Measurements from ENCODE around the gene ODC1. TPM values are rescaled to one million over a fixed set of nuclear protein-coding genes. Genes with fewer than 3 reads are reported as not detected.

Gene ODC1
- total and polyA plus RNA-seq, 2 donors (not counting 3 experiments of a cell fraction or from before 2014, with no cell fraction given) = 109 to 132 TPM

DNA sequence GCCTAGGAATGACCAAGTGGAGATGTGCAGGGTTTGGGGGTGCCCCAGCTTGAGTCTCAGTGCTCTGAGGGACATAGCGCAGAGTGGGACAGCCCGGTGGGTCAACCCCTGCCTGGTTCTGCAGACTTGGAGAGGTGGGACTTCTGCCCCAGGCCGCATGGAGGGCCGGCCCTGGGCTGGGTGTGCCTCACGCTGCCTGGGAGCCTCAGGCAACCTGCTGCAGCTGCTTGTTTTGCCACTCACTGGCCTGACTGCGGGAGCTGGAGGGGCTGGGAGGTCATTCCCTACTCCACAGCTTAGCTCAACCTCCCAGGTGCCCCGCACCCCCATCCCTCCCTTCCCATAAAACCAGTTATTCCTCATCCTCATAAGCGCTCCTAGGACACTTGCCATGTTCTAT lies 33.1 kb downstream of the ODC1 start:
- H4K20me1 ChIP-seq (replicated peaks; ENCODE audit: control insufficient read depth, extremely low read depth, insufficient read depth, low read length) = no peaks in the 10 kb centered on the region
- no peaks in the 10 kb centered on the region for H3K27me3 ChIP-seq (ENCODE audit: control insufficient read depth in 2 of 2, insufficient read depth in 2 of 2, low read length in 2 of 2)
- H3K9ac ChIP-seq (replicated peaks; ENCODE audit: extremely low read depth, insufficient read depth, low read length) = no peak overlapping the region
- H3K4me3 ChIP-seq (replicated peaks in 1 of 3; ENCODE audit: insufficient read depth in 1 of 3, low read depth in 1 of 3, low read length in 3 of 3) = no peak overlapping the region
- H3K36me3 ChIP-seq (ENCODE audit: control insufficient read depth in 2 of 2, extremely low read depth in 1 of 2, insufficient read depth in 2 of 2, low read length in 2 of 2) = no peaks in the 10 kb centered on the region
- POLR2A ChIA-PET = no interaction called here
- H3K27ac ChIP-seq (ENCODE audit: insufficient read depth, low read depth, low read length) = no peak overlapping the region
- BruUV-seq (replicated peaks) = no TSS peak
- no peak for FAIRE-seq
- no peaks in the 10 kb centered on the region for H3K9me1 ChIP-seq (replicated peaks; ENCODE audit: control insufficient read depth, extremely low read depth, insufficient read depth, low read length)
- H2AFZ ChIP-seq (ENCODE audit: low read depth, low read length) = no peak overlapping the region
- CTCF ChIA-PET = interaction anchor here (1.0 kb wide), 1 partner anchor 17 kb away, joined by 3 read pairs; no protein-coding TSS in a partner anchor
- TF ChIP-seq POLR2AphosphoS5 (IDR thresholded peaks at IDR 0.05; ENCODE audit: insufficient read depth, low read depth, low read length) (no peak), MYC (IDR thresholded peaks at IDR 0.05; ENCODE audit: low read depth, low read length) (no peak), EZH2 (IDR thresholded peaks at IDR 0.05; ENCODE audit: borderline replicate concordance, low read depth, low read length, severe bottlenecking) (no peak), GATA2 (IDR thresholded peaks at IDR 0.05; ENCODE audit: insufficient read depth, insufficient read length, low read depth, low read length) (no peak), POLR2A (IDR thresholded peaks at IDR 0.05; ENCODE audit: low read depth, low read length) (no peak), FOS (IDR thresholded peaks at IDR 0.05; ENCODE audit: borderline replicate concordance, insufficient read depth, low read length) (no peak), JUN (IDR thresholded peaks at IDR 0.05; ENCODE audit: borderline replicate concordance, insufficient read depth, insufficient read length, low read depth) (no peak)
- TF ChIP-seq, protein P1, sequence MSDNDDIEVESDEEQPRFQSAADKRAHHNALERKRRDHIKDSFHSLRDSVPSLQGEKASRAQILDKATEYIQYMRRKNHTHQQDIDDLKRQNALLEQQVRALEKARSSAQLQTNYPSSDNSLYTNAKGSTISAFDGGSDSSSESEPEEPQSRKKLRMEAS (IDR thresholded peaks at IDR 0.05; ENCODE audit: insufficient read depth, insufficient read length) = no peak
- TF ChIP-seq, protein P2, sequence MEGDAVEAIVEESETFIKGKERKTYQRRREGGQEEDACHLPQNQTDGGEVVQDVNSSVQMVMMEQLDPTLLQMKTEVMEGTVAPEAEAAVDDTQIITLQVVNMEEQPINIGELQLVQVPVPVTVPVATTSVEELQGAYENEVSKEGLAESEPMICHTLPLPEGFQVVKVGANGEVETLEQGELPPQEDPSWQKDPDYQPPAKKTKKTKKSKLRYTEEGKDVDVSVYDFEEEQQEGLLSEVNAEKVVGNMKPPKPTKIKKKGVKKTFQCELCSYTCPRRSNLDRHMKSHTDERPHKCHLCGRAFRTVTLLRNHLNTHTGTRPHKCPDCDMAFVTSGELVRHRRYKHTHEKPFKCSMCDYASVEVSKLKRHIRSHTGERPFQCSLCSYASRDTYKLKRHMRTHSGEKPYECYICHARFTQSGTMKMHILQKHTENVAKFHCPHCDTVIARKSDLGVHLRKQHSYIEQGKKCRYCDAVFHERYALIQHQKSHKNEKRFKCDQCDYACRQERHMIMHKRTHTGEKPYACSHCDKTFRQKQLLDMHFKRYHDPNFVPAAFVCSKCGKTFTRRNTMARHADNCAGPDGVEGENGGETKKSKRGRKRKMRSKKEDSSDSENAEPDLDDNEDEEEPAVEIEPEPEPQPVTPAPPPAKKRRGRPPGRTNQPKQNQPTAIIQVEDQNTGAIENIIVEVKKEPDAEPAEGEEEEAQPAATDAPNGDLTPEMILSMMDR (IDR thresholded peaks at IDR 0.05; ENCODE audit: extremely low read depth in 1 of 2, insufficient read depth in 1 of 2, low read depth in 1 of 2, low read length in 2 of 2) = no peak
- no peak overlapping the region for H3K4me2 ChIP-seq (ENCODE audit: insufficient read depth, low read length)
- DNase-seq (ENCODE audit: low read depth, low spot score) = no peak
- no peaks in the 10 kb centered on the region for H3K4me1 ChIP-seq (ENCODE audit: control insufficient read depth, extremely low read depth, insufficient read depth, low read length)
- intact Hi-C loops (cut with micrococcal nuclease) (no loop called here), dilution Hi-C loops (cut with MboI; ENCODE audit: extremely low pct_ligation_motif_present, low sequenced_read_pairs) (no loop called here)
- no peaks in the 10 kb centered on the region for H3K79me2 ChIP-seq (ENCODE audit: control insufficient read depth, insufficient read depth, low read length)
- no peaks in the 10 kb centered on the region for H3K9me3 ChIP-seq (replicated peaks; ENCODE audit: control insufficient read depth, insufficient read depth, low read length)
